ENCODE measurements around the gene TSPAN16.

DNA sequence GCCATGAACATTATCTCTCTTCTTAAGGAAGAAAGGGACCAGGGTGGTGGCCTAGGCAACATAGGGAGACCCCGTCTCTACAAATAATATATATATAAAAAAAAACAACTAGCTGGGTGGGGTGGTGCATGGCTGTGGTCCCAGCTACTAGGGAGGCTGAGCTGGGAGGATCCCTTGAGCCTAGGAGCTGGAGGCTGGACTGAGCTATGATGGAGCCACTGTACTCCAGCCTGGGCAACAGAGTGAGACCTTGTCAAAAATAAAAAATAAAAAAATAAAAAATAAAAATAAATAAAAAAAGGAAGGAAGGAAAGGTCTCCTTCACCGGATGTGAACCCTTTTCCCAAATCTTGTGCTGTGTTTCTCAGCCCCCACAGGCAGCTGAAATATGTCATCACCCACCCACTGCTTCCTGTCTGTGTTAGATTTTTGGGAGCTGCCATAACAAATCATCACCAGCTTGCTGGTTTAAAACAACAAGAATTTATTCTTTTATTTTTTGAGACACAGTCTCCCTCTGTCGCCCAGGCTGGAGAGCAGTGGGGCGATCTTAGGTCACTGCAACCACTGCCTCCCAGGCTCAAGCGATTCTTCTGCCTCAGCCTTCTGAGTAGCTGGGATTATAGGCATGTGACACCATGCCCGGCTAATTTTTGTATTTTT lies 9.5 kb upstream of the TSPAN16 start:
- TF ChIP-seq, protein P1, sequence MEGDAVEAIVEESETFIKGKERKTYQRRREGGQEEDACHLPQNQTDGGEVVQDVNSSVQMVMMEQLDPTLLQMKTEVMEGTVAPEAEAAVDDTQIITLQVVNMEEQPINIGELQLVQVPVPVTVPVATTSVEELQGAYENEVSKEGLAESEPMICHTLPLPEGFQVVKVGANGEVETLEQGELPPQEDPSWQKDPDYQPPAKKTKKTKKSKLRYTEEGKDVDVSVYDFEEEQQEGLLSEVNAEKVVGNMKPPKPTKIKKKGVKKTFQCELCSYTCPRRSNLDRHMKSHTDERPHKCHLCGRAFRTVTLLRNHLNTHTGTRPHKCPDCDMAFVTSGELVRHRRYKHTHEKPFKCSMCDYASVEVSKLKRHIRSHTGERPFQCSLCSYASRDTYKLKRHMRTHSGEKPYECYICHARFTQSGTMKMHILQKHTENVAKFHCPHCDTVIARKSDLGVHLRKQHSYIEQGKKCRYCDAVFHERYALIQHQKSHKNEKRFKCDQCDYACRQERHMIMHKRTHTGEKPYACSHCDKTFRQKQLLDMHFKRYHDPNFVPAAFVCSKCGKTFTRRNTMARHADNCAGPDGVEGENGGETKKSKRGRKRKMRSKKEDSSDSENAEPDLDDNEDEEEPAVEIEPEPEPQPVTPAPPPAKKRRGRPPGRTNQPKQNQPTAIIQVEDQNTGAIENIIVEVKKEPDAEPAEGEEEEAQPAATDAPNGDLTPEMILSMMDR (IDR thresholded peaks at IDR 0.05; ENCODE audit: insufficient read depth, low read depth, low read length), result no peak
- TF ChIP-seq EZH2 (IDR thresholded peaks at IDR 0.05; ENCODE audit: insufficient read depth, low read length), result no peak
